Chondrocyte (in vitro differentiated cells): ENCODE measurements around the gene GNL3L. TPM values are rescaled to one million over a fixed set of nuclear protein-coding genes. Genes with fewer than 3 reads are reported as not detected.
"Not testable (repeated sequence)": the region's sequence is repeated elsewhere in the genome, so short reads cannot be mapped to it uniquely, and the experiment has no call there.

Experiments
- DNase-seq: peaks from one replicate; pipeline ENCODE4 v3.0.0; 2021; ENCODE audit warnings: mixed read lengths, low spot score
- H3K27ac Mint-ChIP-seq: one replicate; pipeline ENCODE4 v1.8.0; 2021; ENCODE audit warnings: mild to moderate bottlenecking, moderate library complexity, mixed read lengths; ENCODE audit not compliant: unreplicated experiment
- H3K27me3 Mint-ChIP-seq: 2 replicates; pipeline ENCODE4 v1.8.0; 2021; ENCODE audit warnings: low read depth, mixed read lengths
- H3K36me3 Mint-ChIP-seq: 2 replicates; pipeline ENCODE4 v1.8.0; 2021; ENCODE audit warnings: low read depth, mixed read lengths
- H3K4me1 Mint-ChIP-seq: 2 replicates; pipeline ENCODE4 v1.8.0; 2021; ENCODE audit warnings: low read depth, mild to moderate bottlenecking, mixed read lengths
- H3K4me3 Mint-ChIP-seq: one replicate; pipeline ENCODE4 v1.8.0; 2021; ENCODE audit warnings: mild to moderate bottlenecking, moderate library complexity, mixed read lengths; ENCODE audit not compliant: unreplicated experiment
- H3K9me3 Mint-ChIP-seq: 2 replicates; pipeline ENCODE4 v1.8.0; 2021; ENCODE audit warnings: low read depth, mixed read lengths
- CTCF ChIP-seq: fragments of 200-600 bp; sonication (generic); IDR thresholded peaks from 2 replicates; pipeline ENCODE4 v1.5.0; 2021; ENCODE audit warnings: antibody characterized with exemption, mild to moderate bottlenecking, moderate library complexity
- total RNA-seq: library from RNA; stranded (reverse); gene quantifications from 3 replicates; pipeline ENCODE4 v1.2.1, GENCODE V29; 2021

The GNL3L gene
- total RNA-seq, 1 donor from 2014 or later: 42.0 TPM

GRCh38 chrX:54540289-54540688 lies 10.3 kb downstream of the GNL3L start:
- Mint-ChIP-seq H3K27ac (peak overlapping the region; percentile 89), H3K9me3 (peaks cover 18% of the 10 kb centered on the region), H3K36me3 (peaks cover 15% of the 10 kb centered on the region), H3K27me3 (no peaks in the 10 kb centered on the region), H3K4me3 (no peak overlapping the region), H3K4me1 (peaks cover 10% of the 10 kb centered on the region)
- peak; percentile 40 for TF ChIP-seq CTCF
- DNase-seq: no peak

- H3K27me3 Mint-ChIP-seq, H3K4me1 Mint-ChIP-seq, H3K4me3 Mint-ChIP-seq, DNase-seq, H3K27ac Mint-ChIP-seq: not testable (repeated sequence)
- Mint-ChIP-seq H3K9me3 (peaks cover 17% of the 10 kb centered on the region), H3K36me3 (peaks cover 14% of the 10 kb centered on the region)
Measured at GRCh38 chrX:54542239-54542638, 12.2 kb downstream of the GNL3L start.

GRCh38 chrX:54550821-54551220 lies 20.8 kb downstream of the GNL3L start:
- Mint-ChIP-seq H3K9me3 (peaks cover 8% of the 10 kb centered on the region), H3K27me3 (no peaks in the 10 kb centered on the region), H3K36me3 (peaks cover 34% of the 10 kb centered on the region), H3K4me1 (no peaks in the 10 kb centered on the region), H3K4me3 (no peak overlapping the region), H3K27ac (no peak overlapping the region)
- no peak for TF ChIP-seq CTCF
- no peak for DNase-seq

GRCh38 chrX:54551801-54552200 lies 21.8 kb downstream of the GNL3L start:
- no peak overlapping the region for H3K4me3 Mint-ChIP-seq
- no peak overlapping the region for H3K27ac Mint-ChIP-seq
- DNase-seq: no peak
- no peaks in the 10 kb centered on the region for H3K27me3 Mint-ChIP-seq
- peaks cover 8% of the 10 kb centered on the region for H3K9me3 Mint-ChIP-seq
- H3K36me3 Mint-ChIP-seq: peaks cover 37% of the 10 kb centered on the region
- no peak for TF ChIP-seq CTCF
- H3K4me1 Mint-ChIP-seq: no peaks in the 10 kb centered on the region

- H3K27ac Mint-ChIP-seq, H3K27me3 Mint-ChIP-seq, H3K9me3 Mint-ChIP-seq, H3K4me3 Mint-ChIP-seq, DNase-seq, H3K4me1 Mint-ChIP-seq: not testable (repeated sequence)
- H3K36me3 Mint-ChIP-seq: peaks cover 24% of the 10 kb centered on the region
Measured at GRCh38 chrX:54555006-54555405, 25.0 kb downstream of the GNL3L start.

- no peak for TF ChIP-seq CTCF
- Mint-ChIP-seq H3K9me3 (peaks cover 5% of the 10 kb centered on the region), H3K4me3 (no peak overlapping the region), H3K27me3 (no peaks in the 10 kb centered on the region), H3K36me3 (peaks cover 15% of the 10 kb centered on the region), H3K27ac (no peak overlapping the region), H3K4me1 (no peaks in the 10 kb centered on the region)
- DNase-seq: no peak
Measured at GRCh38 chrX:54560411-54560810, 30.4 kb downstream of the GNL3L start.
